Trophoblast cell (in vitro differentiated cells and primary cell): ENCODE measurements around the gene TSC22D2.

Source experiments
- DNase-seq, 2 donors: peaks; one replicate each; pipeline ENCODE4 v3.0.0-alpha.2; 2016
- H2AFZ ChIP-seq: 2 replicates; pipeline ENCODE4 v1.6.1; 2013; ENCODE audit warnings: low read length, moderate library complexity, mild to moderate bottlenecking; ENCODE audit not compliant: insufficient read depth, poor library complexity
- H2AK5ac ChIP-seq: 2 replicates; pipeline ENCODE4 v1.6.1; 2013; ENCODE audit warnings: mild to moderate bottlenecking, low read length
- H2BK120ac ChIP-seq: 2 replicates; pipeline ENCODE4 v1.6.1; 2013; ENCODE audit warnings: low read length, mild to moderate bottlenecking, moderate library complexity; ENCODE audit not compliant: insufficient read depth, poor library complexity
- H2BK12ac ChIP-seq: 2 replicates; pipeline ENCODE4 v1.6.1; 2013; ENCODE audit warnings: mild to moderate bottlenecking, low read length, moderate library complexity
- H2BK5ac ChIP-seq: 2 replicates; pipeline ENCODE4 v1.6.1; 2013; ENCODE audit warnings: low read length, low read depth, moderate library complexity, mild to moderate bottlenecking; ENCODE audit not compliant: poor library complexity
- H3K14ac ChIP-seq: 2 replicates; pipeline ENCODE4 v1.6.1; 2013; ENCODE audit warnings: mild to moderate bottlenecking, low read length
- H3K18ac ChIP-seq: 2 replicates; pipeline ENCODE4 v1.6.1; 2013; ENCODE audit warnings: mild to moderate bottlenecking, low read length
- H3K23ac ChIP-seq: 2 replicates; pipeline ENCODE4 v1.6.1; 2013; ENCODE audit warnings: low read length
- H3K27ac ChIP-seq: 2 replicates; pipeline ENCODE4 v1.5.1; 2013; ENCODE audit warnings: low read depth, mild to moderate bottlenecking, inconsistent platforms, low read length, moderate library complexity
- H3K27me3 ChIP-seq: 2 replicates; pipeline ENCODE4 v1.6.1; 2013; ENCODE audit warnings: inconsistent platforms, mild to moderate bottlenecking, low read length, moderate library complexity; ENCODE audit not compliant: insufficient read depth
- H3K36me3 ChIP-seq, 2 experiments: 1 replicate in 1 of 2; 2 replicates in 1 of 2; pipeline ENCODE4 v1.6.1; 2013; ENCODE audit warnings: low read length in 2 of 2, mild to moderate bottlenecking in 2 of 2, moderate library complexity in 1 of 2; ENCODE audit not compliant: insufficient read depth in 2 of 2, control insufficient read depth in 1 of 2
- H3K4ac ChIP-seq: 2 replicates; pipeline ENCODE4 v1.6.1; 2013; ENCODE audit warnings: low read depth, mild to moderate bottlenecking, low read length, moderate library complexity
- H3K4me1 ChIP-seq, 2 experiments: 1 replicate in 1 of 2; 2 replicates in 1 of 2; pipeline ENCODE4 v1.6.1; 2013; ENCODE audit warnings: low read length in 2 of 2, mild to moderate bottlenecking in 2 of 2, moderate library complexity in 1 of 2; ENCODE audit not compliant: insufficient read depth in 2 of 2, control insufficient read depth in 1 of 2
- H3K4me2 ChIP-seq: 2 replicates; pipeline ENCODE4 v1.6.1; 2013; ENCODE audit warnings: inconsistent platforms, mild to moderate bottlenecking, low read length, moderate library complexity
- H3K4me3 ChIP-seq: 2 replicates; pipeline ENCODE4 v1.5.1; 2013; ENCODE audit warnings: mild to moderate bottlenecking, low read depth, low read length, inconsistent platforms
- H3K79me1 ChIP-seq: one replicate; pipeline ENCODE4 v1.6.1; 2013; ENCODE audit warnings: low read length
- H3K79me2 ChIP-seq: 2 replicates; pipeline ENCODE4 v1.6.1; 2013; ENCODE audit warnings: low read length, mild to moderate bottlenecking; ENCODE audit not compliant: control insufficient read depth, insufficient read depth, poor library complexity
- H3K9ac ChIP-seq: 2 replicates; pipeline ENCODE4 v1.6.1; 2013; ENCODE audit warnings: mild to moderate bottlenecking, low read length
- H3K9me3 ChIP-seq: 2 replicates; pipeline ENCODE4 v1.6.1; 2013; ENCODE audit warnings: low read depth, mild to moderate bottlenecking, control low read depth, inconsistent platforms, low read length; ENCODE audit not compliant: insufficient read depth
- H4K12ac ChIP-seq: 2 replicates; pipeline ENCODE4 v1.6.1; 2013; ENCODE audit warnings: low read depth, mild to moderate bottlenecking, low read length, moderate library complexity
- H4K8ac ChIP-seq: 2 replicates; pipeline ENCODE4 v1.6.1; 2013; ENCODE audit warnings: low read depth, mild to moderate bottlenecking, low read length, moderate library complexity
- H4K91ac ChIP-seq: one replicate; pipeline ENCODE4 v1.6.1; 2013; ENCODE audit warnings: low read depth, mild to moderate bottlenecking, low read length, moderate library complexity
- WGBS: extraction: QIAGEN DNeasy Blood & Tissue Kit; methylation state at CpG from one replicate; pipeline ENCODE4 v1.1.7; 2013; ENCODE audit warnings: missing lambda C conversion rate; ENCODE audit not compliant: insufficient read length, insufficient coverage; ENCODE audit errors: extremely low coverage; 5-methylcytosine and 5-hydroxymethylcytosine counted together

The TSC22D2 gene

GRCh38 chr3:150460484-150460883, 52.4 kb downstream of the TSC22D2 start:
- no peak overlapping the region for H4K12ac ChIP-seq
- no peak overlapping the region for H3K27ac ChIP-seq
- DNase-seq, result no peak
- H3K18ac ChIP-seq, result no peak overlapping the region
- H2BK5ac ChIP-seq, result no peak overlapping the region
- peaks cover 6 to 10% of the 10 kb centered on the region in 2 experiments for H3K36me3 ChIP-seq
- no peak overlapping the region for H2AFZ ChIP-seq
- H2BK12ac ChIP-seq, result no peak overlapping the region
- no peak overlapping the region for H2BK120ac ChIP-seq
- H4K91ac ChIP-seq, result no peak overlapping the region
- H3K23ac ChIP-seq, result no peak overlapping the region
- no peaks in the 10 kb centered on the region for H3K27me3 ChIP-seq
- no peaks in the 10 kb centered on the region for H3K4me1 ChIP-seq
- H3K4me2 ChIP-seq, result no peak overlapping the region
- no peaks in the 10 kb centered on the region for H3K79me2 ChIP-seq
- H3K14ac ChIP-seq, result no peak overlapping the region
- no peaks in the 10 kb centered on the region for H3K79me1 ChIP-seq
- no CpG with 5 or more reads among the region's 1 CpG for WGBS
- H2AK5ac ChIP-seq, result no peak overlapping the region
- H3K4ac ChIP-seq, result no peak overlapping the region
- no peak overlapping the region for H3K4me3 ChIP-seq
- no peak overlapping the region for H4K8ac ChIP-seq
- H3K9ac ChIP-seq, result no peak overlapping the region
- no peaks in the 10 kb centered on the region for H3K9me3 ChIP-seq

GRCh38 chr3:150461399-150461798, 53.3 kb downstream of the TSC22D2 start:
- H2BK5ac ChIP-seq, result no peak overlapping the region
- WGBS, result no CpG with 5 or more reads among the region's 4 CpGs
- H3K14ac ChIP-seq, result no peak overlapping the region
- H2AK5ac ChIP-seq, result no peak overlapping the region
- no peak overlapping the region for H3K23ac ChIP-seq
- H3K79me1 ChIP-seq, result no peaks in the 10 kb centered on the region
- no peak overlapping the region for H3K4ac ChIP-seq
- no peaks in the 10 kb centered on the region for H3K27me3 ChIP-seq
- H3K36me3 ChIP-seq, result peaks cover 6 to 10% of the 10 kb centered on the region in 2 experiments
- H2AFZ ChIP-seq, result no peak overlapping the region
- no peak overlapping the region for H2BK12ac ChIP-seq
- H3K9ac ChIP-seq, result no peak overlapping the region
- no peak overlapping the region for H3K4me2 ChIP-seq
- no peak for DNase-seq
- H3K4me1 ChIP-seq, result no peaks in the 10 kb centered on the region
- H4K12ac ChIP-seq, result no peak overlapping the region
- no peak overlapping the region for H3K18ac ChIP-seq
- H3K9me3 ChIP-seq, result no peaks in the 10 kb centered on the region
- no peak overlapping the region for H3K4me3 ChIP-seq
- H4K91ac ChIP-seq, result no peak overlapping the region
- no peaks in the 10 kb centered on the region for H3K79me2 ChIP-seq
- H2BK120ac ChIP-seq, result no peak overlapping the region
- H4K8ac ChIP-seq, result no peak overlapping the region
- H3K27ac ChIP-seq, result no peak overlapping the region

GRCh38 chr3:150462108-150462507, 54.0 kb downstream of the TSC22D2 start:
- Histone ChIP-seq H4K91ac (no peak overlapping the region), H2AFZ (no peak overlapping the region), H3K4me2 (no peak overlapping the region), H3K14ac (no peak overlapping the region), H2BK120ac (no peak overlapping the region), H3K27me3 (no peaks in the 10 kb centered on the region), H3K18ac (no peak overlapping the region), H3K4me1 (no peaks in the 10 kb centered on the region), H4K8ac (no peak overlapping the region), H3K27ac (no peak overlapping the region), H3K23ac (no peak overlapping the region), H3K79me1 (no peaks in the 10 kb centered on the region), H4K12ac (no peak overlapping the region), H2BK5ac (no peak overlapping the region), H3K4ac (no peak overlapping the region), H3K36me3 (peaks cover 6 to 10% of the 10 kb centered on the region in 2 experiments), H3K9ac (no peak overlapping the region), H2AK5ac (no peak overlapping the region), H3K79me2 (no peaks in the 10 kb centered on the region), H3K9me3 (no peaks in the 10 kb centered on the region), H3K4me3 (no peak overlapping the region), H2BK12ac (no peak overlapping the region)
- WGBS, result no CpG with 5 or more reads among the region's 1 CpG
- no peak for DNase-seq

- no peak overlapping the region for H4K8ac ChIP-seq
- no peak overlapping the region for H3K9ac ChIP-seq
- H3K27me3 ChIP-seq, result no peaks in the 10 kb centered on the region
- no peak overlapping the region for H3K4me2 ChIP-seq
- H2BK5ac ChIP-seq, result no peak overlapping the region
- H4K12ac ChIP-seq, result no peak overlapping the region
- H3K18ac ChIP-seq, result no peak overlapping the region
- no peak overlapping the region for H2AFZ ChIP-seq
- H2AK5ac ChIP-seq, result no peak overlapping the region
- no peak overlapping the region for H4K91ac ChIP-seq
- peaks cover 9% of the 10 kb centered on the region for H3K79me1 ChIP-seq
- no peak overlapping the region for H3K23ac ChIP-seq
- peaks cover 8 to 10% of the 10 kb centered on the region in 2 experiments for H3K4me1 ChIP-seq
- H3K27ac ChIP-seq, result no peak overlapping the region
- no peak overlapping the region for H3K14ac ChIP-seq
- H3K9me3 ChIP-seq, result no peaks in the 10 kb centered on the region
- H3K36me3 ChIP-seq, result no peaks in the 10 kb centered on the region
- no peak for DNase-seq
- H3K4ac ChIP-seq, result no peak overlapping the region
- no peak overlapping the region for H3K4me3 ChIP-seq
- H2BK12ac ChIP-seq, result no peak overlapping the region
- H2BK120ac ChIP-seq, result no peak overlapping the region
- H3K79me2 ChIP-seq, result no peaks in the 10 kb centered on the region
- WGBS, result no CpG with 5 or more reads among the region's 2 CpGs
These were observed 56.6 kb downstream of the TSC22D2 start for GRCh38 chr3:150464684-150465083.
